Keratinocyte (primary cell): ENCODE results near the gene FDCSP.

Experiments
- EZH2 ChIP-seq: IDR thresholded peaks from one replicate; pipeline ENCODE4 v1.6.1; 2012; ENCODE audit warnings: inconsistent platforms, mild to moderate bottlenecking, low read length, moderate library complexity
- TF ChIP-seq, protein P1 (sequence below), 3 experiments: IDR thresholded peaks in 1 of 3; conservative IDR thresholded peaks in 1 of 3; optimal IDR thresholded peaks in 1 of 3; 2 replicates in 2 of 3; 3 replicates in 1 of 3; pipeline versions ENCODE3 to v1.5.1; 2011; ENCODE audit warnings: low read length in 3 of 3, mild to moderate bottlenecking in 3 of 3, moderate library complexity in 2 of 3, control low read depth in 1 of 3, inconsistent platforms in 1 of 3; ENCODE audit not compliant: insufficient read depth in 2 of 3; ENCODE audit errors: extremely low read depth in 1 of 3

DNA sequence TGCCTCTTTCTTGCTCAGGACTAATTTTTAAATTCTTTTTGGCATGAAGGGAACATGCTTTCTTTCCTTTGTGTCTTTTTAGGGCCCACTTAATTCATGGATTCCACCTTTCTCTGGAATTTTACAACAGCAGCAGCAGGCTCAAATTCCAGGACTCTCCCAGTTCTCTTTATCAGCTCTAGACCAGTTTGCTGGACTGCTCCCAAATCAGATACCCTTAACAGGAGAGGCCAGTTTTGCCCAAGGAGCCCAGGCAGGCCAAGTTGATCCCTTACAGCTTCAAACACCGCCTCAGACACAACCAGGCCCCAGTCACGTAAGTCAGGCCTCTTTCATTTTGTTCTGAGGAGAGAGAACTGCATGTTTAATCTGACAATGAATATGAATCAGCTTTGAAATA, 28.1 kb upstream of the FDCSP start:
- TF ChIP-seq, protein P1, sequence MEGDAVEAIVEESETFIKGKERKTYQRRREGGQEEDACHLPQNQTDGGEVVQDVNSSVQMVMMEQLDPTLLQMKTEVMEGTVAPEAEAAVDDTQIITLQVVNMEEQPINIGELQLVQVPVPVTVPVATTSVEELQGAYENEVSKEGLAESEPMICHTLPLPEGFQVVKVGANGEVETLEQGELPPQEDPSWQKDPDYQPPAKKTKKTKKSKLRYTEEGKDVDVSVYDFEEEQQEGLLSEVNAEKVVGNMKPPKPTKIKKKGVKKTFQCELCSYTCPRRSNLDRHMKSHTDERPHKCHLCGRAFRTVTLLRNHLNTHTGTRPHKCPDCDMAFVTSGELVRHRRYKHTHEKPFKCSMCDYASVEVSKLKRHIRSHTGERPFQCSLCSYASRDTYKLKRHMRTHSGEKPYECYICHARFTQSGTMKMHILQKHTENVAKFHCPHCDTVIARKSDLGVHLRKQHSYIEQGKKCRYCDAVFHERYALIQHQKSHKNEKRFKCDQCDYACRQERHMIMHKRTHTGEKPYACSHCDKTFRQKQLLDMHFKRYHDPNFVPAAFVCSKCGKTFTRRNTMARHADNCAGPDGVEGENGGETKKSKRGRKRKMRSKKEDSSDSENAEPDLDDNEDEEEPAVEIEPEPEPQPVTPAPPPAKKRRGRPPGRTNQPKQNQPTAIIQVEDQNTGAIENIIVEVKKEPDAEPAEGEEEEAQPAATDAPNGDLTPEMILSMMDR (optimal IDR thresholded peaks at IDR 0.05 in 1 of 3, IDR thresholded peaks at IDR 0.05 in 1 of 3, conservative IDR thresholded peaks at IDR 0.05 in 1 of 3; ENCODE audit: extremely low read depth in 1 of 3, insufficient read depth in 2 of 3, low read length in 3 of 3), result no peak
- no peak for TF ChIP-seq EZH2
